Endothelial cell of umbilical vein (primary cell): ENCODE measurements around the gene NFILZ.

Experiments used
- CTCF ChIP-seq, 2 donors: IDR thresholded peaks; 1 replicate in 1 of 2; 2 replicates in 1 of 2; pipeline ENCODE4 v1.5.1; 2011; ENCODE audit warnings: low read length in 2 of 2, mild to moderate bottlenecking in 2 of 2, moderate library complexity in 2 of 2, control low read depth in 1 of 2, inconsistent platforms in 1 of 2, low read depth in 1 of 2; ENCODE audit not compliant: insufficient read depth in 1 of 2; ENCODE audit errors: extremely low read depth in 1 of 2
- EZH2 ChIP-seq: IDR thresholded peaks from 2 replicates; pipeline ENCODE4 v1.6.1; 2012; ENCODE audit warnings: borderline replicate concordance, low read depth, mild to moderate bottlenecking, moderate library complexity, low read length, inconsistent platforms; ENCODE audit not compliant: severe bottlenecking
- FOS ChIP-seq: IDR thresholded peaks from 2 replicates; pipeline ENCODE4 v1.6.1; 2011; ENCODE audit warnings: mild to moderate bottlenecking, low read length, moderate library complexity, borderline replicate concordance; ENCODE audit not compliant: insufficient read depth
- GATA2 ChIP-seq: IDR thresholded peaks from 2 replicates; pipeline ENCODE4 v1.7.0; 2011; ENCODE audit warnings: low read depth, mild to moderate bottlenecking, moderate library complexity, mixed read lengths, low read length; ENCODE audit not compliant: insufficient read length, insufficient read depth
- JUN ChIP-seq: IDR thresholded peaks from 2 replicates; pipeline ENCODE4 v1.6.1; 2011; ENCODE audit warnings: borderline replicate concordance, low read depth; ENCODE audit not compliant: insufficient read length, insufficient read depth
- MAX ChIP-seq: IDR thresholded peaks from 2 replicates; pipeline ENCODE4 v1.6.1; 2011; ENCODE audit not compliant: insufficient read depth, insufficient read length
- MYC ChIP-seq: IDR thresholded peaks from one replicate; pipeline ENCODE4 v1.6.1; 2011; ENCODE audit warnings: mild to moderate bottlenecking, low read depth, low read length
- POLR2A ChIP-seq: IDR thresholded peaks from 2 replicates; pipeline ENCODE4 v1.6.1; 2012; ENCODE audit warnings: low read depth, mild to moderate bottlenecking, control low read depth, low read length
- POLR2AphosphoS5 ChIP-seq: IDR thresholded peaks from 2 replicates; pipeline ENCODE4 v1.6.1; 2012; ENCODE audit warnings: low read depth, mild to moderate bottlenecking, control low read depth, low read length, moderate library complexity; ENCODE audit not compliant: insufficient read depth

- no peak for TF ChIP-seq CTCF (IDR thresholded peaks at IDR 0.05; ENCODE audit: extremely low read depth in 1 of 2, insufficient read depth in 1 of 2, low read depth in 1 of 2, low read length in 2 of 2)
- no peak for TF ChIP-seq JUN
- no peak for TF ChIP-seq POLR2A
- TF ChIP-seq MAX, result no peak
- TF ChIP-seq FOS, result no peak
- no peak for TF ChIP-seq EZH2
- no peak for TF ChIP-seq POLR2AphosphoS5
- TF ChIP-seq MYC, result no peak
- no peak for TF ChIP-seq GATA2
Observed at GRCh38 chr19:8610936-8611300, 19.5 kb upstream of the NFILZ start.
